ENCODE data around the gene GP1BA.

The GP1BA gene

GRCh38 chr17:4938688-4939545, 6.8 kb downstream of the GP1BA start:
- no peak for DNase-seq

DNA sequence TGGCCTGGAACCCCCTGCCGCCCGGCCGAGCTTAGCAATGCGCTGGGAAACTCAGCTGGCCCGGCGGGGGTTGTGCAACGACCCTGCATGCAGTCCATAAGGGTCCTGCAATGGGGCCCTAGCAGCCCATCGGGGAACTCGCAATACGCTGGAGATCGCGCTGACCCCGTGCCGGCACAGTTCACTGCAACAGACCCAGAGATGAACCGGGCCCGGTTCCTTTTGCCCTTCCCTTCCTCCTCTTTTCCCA, 7.4 kb downstream of the GP1BA start:
- no peak for DNase-seq

DNA sequence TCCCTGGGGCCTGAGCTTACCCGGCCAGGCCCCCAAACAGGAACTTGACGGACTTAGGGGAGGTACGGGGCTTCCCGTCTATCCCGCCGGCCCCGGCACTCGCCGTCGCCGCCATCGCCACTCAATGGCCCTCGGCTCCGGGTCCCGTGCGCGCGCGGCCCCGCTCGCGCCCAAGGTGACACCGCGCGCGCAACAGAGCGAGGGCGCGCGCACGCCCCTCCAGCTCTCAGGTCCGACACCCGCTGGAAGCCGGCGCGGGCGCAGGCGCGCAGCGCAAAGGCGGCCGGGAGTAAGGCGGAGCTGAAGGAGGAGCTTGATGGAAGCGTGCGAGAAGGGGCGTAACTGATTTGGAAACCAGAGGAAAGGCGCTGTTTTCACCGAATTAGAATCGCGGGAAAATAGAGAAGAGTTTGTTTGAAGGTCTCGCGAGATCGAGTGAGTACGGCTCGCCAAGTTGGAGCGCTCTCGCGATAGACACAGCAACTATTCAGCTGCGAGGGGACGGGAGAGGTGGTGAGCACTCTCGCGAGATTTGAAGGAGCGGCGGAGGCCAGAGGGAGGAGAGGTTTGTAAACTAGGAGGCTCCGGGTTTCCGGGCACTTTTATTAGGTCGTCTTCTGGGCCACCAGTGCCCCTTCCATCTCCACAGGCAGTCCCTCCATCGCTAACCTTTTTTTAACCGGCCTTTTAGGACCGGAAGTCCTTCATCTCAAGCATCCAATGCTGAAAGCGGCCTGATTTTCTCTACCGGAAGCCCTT, 7.9 kb downstream of the GP1BA start, which contains the start of the genes RNF167 and SLC25A11:
RNF167 (plus strand) TSS at position 473 of the 759 bp plus-strand sequence. CDS start 642 bp downstream, outside the sequence.
SLC25A11 (minus strand) TSS at position 251 of the 759 bp plus-strand sequence; CDS start at position 115, 136 bp downstream.
- peak; percentile 93 to 100 for DNase-seq

DNA sequence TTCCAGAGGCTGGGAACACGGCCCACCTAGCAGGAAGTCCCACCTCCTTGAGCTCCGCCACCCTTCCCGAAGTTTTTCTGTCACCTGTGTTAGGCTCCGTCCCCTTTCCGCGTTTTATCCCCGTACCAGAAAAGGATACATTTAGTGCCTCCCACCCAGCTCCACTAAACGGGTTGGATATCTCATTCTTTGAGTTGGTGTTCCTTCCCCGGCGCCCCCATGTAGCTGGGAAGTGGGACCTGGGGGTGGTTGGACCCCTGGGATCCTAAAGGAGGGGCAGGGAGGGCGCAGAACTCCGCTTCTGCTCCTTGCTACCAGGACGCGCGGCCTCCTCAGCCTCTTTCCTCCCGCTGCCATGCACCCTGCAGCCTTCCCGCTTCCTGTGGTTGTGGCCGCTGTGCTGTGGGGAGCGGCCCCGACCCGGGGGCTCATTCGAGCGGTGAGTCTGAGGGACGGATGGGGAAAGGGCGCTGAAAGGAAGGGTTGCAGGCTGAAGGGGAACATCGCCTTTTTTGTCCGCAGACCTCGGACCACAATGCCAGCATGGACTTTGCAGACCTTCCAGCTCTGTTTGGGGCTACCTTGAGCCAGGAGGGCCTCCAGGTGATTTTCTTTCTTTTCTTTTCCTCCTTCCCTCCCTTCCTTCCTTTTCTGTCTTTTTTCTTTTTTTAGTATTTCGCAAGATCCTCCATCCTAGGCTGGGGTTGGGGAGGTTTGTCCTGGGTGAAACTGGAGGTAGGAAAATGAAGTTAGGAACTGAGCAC, 8.7 kb downstream of the GP1BA start:
- DNase-seq, result no peak

- no peak for DNase-seq
Observed at GRCh38 chr17:4941319-4941610, 9.2 kb downstream of the GP1BA start.

DNA sequence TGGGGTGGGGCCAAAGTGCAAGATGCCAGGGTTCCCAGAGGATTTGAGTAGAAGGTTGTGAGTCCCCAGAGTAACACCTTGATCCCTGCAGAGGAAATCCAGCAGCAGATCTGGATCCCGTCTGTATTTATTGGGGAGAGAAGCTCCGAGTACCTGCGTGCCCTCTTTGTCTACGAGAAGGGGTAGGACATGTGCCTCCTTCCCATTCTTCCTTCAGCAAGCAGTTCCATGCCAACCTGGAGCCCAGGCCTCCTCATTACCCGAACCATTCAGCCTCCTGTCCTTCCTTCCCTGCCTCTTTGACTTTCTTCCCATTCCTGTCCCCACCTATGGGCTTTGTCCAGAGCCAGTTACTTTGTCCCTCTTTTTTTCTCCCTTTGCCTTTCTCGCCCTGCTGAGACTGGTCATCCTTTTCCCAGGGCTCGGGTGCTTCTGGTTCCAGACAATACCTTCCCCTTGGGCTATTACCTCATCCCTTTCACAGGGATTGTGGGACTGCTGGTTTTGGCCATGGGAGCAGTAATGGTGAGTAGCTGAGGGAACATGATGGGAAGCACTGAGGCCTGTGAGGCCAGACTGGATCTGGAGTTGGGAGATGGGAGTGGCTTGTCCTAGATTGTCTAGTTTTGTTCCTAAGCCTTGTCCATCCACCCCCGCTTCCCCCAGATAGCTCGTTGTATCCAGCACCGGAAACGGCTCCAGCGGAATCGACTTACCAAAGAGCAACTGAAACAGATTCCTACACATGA, 10.9 kb downstream of the GP1BA start:
- DNase-seq, result no peak

GRCh38 chr17:4944163-4944553, 12.1 kb downstream of the GP1BA start:
- peak in 1 of 2 donors; percentile 29 for DNase-seq

DNA sequence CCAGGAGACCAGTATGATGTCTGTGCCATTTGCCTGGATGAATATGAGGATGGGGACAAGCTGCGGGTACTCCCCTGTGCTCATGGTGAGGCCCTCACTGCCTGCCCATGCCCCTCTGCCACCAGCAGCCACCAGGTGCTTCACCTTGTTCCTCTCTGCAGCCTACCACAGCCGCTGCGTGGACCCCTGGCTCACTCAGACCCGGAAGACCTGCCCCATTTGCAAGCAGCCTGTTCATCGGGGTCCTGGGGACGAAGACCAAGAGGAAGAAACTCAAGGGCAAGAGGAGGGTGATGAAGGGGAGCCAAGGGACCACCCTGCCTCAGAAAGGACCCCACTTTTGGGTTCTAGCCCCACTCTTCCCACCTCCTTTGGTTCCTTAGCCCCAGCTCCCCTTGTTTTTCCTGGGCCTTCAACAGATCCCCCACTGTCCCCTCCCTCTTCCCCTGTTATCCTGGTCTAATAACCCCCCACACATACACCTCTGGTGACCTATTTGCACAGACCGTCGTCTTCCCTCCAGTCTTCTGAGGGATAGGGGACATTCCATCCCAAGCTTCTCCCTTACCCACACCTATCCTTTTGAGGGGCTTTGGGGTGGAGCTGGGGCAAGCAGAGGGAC, 12.6 kb downstream of the GP1BA start:
- no peak for DNase-seq

DNA sequence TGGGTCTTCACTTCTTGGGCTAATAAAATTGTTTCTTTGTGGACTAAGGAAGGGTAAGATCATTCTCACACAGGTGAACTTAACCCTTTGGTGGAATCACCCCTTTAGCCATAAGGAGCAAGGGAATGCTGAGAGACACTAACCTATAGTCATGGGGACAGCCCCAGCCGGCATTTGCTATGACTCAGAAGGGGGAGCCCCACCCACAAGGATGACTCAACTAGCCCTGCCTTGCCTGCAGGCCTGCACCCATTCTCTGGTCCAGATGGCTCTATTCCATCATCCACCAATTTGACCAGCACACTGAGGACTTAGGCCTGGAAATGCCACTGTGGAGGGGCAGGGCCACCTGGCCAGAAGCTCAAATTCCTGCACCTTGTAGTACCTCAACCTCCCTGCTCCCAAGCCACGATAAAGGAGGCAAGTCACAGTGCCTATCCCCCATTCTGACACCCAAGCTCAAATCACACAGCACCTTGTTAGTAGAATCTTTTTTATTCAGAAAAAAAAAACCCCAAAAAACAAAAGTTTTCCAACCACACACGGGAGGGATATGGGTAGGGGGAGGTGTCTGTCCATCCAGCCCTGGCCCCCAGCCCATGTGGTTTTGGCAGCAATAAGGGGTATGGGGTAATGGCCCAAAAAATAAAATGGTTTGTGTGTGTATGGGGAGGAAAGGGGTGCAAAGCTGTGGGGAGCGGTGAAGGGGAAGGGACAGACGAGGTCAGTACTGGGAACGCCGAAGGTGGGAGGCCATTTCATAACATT, 13.3 kb downstream of the GP1BA start:
- DNase-seq, result peak; percentile 41 to 46

DNA sequence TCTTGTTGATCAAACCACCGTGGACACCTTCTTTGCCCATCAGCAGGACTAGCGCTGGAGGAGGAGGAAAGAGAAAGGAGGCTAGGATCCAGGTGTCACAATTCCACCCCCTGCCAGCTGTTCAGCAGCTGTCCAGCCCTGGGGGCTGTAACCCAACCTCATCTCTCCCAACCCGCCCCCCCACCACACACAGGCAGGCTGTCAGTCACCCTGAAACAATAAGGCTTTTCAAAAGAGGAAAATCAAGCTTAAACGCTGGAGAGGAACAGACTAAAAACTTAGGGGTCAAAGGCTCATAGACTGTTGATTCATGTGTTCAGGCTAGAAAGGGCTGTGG, 13.8 kb downstream of the GP1BA start:
- DNase-seq, result no peak

DNA sequence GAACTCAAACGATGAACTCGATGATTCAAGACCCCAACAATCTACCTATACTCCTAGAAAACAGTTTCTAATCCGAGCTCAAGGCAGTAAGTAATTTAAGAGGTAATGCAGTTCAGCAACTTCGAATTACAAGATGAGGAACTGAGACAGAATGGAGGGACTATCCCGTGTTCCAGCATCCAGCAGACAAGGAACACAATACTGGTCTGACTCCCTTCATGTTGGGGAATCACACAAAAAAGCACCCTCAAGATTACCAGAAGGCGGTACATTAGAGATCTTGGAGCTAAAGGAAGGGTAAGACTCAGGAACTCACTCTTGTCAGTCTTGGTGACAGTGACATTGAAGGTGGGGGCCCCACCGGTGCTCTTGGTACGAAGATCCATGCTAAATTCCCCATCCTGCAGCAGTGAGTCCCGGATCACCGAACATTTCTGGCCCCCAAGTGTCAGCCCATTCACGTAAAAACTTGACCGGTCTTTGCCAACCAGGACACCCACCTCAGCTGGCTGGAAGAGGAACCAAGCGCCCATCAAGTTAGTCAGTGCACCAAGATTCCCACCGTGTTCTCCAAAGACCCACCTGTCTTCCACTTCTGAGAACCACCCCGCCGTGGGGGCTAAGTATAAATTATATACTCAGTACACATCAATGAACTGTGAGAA, 14.4 kb downstream of the GP1BA start:
- DNase-seq, result no peak

DNA sequence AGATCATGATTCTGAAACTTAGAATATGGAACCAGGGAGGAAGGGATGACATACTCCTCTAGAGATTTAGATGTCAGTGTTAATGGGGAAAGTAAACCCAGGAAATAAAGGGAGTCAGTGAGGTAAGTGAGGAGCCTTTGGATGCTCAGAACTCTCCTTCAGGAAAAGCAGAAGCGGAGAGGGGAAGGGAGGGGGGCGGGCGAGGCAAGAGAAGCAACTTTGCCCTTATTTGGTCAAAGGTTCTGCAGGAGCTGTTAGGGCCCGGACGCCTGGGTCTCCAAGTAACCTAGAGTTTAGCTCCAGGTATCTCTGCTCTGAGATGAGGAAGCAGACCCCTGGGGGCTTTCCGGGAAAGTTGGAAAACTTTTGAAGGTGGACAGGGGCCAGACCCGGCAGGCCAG, 14.9 kb downstream of the GP1BA start:
- DNase-seq, result no peak

DNA sequence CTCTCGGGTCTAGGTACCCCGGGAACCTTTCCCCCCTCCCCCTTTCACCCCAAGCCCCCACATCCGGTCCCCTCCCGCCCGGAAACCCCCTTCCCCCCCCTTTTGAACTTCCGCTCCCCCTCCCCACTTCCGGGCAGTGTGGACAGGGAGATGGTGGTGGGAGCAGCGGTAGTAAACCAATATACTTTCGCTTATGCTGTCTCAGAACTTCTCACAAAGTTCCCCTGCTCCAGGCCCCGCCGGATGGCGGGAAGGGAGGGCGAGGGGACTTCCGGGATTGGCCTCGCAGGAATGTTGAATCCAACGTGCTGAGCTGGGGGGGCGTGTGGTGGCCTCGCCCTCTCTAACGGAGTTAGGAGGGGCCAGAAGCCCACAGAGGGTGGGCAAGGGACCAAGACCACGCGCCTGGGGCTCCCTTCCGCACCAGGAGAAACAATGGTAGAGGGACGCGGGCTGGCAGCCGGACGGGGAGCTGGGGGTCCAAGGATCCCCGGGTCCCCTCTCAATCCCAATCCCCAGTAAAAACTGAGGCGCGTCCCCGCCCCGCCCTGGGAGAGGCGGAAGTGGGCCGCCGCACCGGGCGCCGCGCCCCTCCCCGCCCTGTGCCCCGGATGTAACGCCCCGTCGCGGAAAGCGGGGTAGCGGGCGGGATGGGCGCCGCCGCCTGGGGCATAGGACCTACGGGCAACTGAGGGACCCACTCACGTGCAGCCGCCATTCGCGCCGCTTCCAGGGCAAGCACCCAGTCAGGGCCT, 15.5 kb downstream of the GP1BA start:
- peak in 1 of 2 donors; percentile 62 for DNase-seq

DNA sequence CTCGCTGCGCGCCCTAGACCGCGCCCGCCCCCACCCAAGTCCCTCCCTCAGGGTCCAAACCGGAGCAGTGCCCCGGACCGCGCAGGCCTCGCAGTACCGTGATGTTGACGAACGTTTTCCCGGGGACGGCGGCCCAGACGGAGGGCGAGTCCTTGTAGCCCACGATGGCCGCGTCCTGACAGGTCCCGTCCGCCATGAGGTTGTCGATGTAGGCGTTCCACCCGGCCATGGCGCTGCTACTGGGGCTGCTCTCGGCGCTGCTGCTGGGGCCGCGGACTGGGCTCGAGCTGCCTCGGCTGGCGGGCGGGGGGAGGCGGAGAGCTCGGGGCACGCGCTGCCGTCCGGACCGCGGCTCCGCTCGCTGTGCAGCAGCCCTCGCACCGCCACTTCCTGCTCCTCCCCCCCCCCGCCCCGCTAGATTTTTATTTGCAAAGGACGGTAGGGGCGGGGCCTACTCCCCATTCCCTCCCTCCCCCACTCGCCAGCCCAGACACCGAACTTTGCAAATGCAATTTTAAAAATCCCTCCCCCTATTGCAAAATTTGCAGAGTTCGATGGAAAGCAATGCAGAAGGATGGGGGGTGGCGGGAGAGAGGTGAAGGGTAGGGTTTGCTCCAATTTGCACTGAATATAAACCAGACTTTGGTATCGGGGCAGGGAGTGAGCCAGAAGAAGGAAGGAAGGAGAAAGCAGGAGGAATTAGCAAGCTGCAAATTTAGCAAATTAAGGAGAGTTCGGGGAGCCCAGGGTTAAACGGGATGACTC, 16.3 kb downstream of the GP1BA start, which contains the start of gene PFN1:
PFN1 (minus strand) TSS at position 365 of the 765 bp plus-strand sequence; CDS start at position 229, 136 bp downstream.
- peak; percentile 84 to 94 for DNase-seq

DNA sequence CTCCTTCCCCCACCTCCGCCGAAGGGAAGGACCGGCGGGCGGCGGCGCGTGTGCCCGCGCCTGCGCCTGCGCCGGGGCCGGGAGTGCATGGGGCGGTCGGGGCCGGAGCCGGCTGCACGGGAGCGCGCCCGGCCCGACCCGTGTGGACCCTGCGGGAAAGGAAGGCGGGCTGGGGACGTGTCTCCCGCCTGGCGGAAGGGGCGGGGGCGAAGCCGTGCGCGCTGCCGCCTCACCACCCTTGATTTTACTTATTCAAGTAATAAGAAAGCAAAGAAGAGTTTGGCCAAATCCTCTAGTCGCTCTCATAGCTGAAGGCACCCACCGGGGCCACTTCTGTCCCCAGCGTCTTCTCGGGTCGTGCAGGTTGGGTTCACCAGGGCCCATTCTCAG, 16.8 kb downstream of the GP1BA start:
- peak in 1 of 2 donors; percentile 56 for DNase-seq

GRCh38 chr17:4949321-4950074, 17.4 kb downstream of the GP1BA start:
- DNase-seq, result peak; percentile 29 to 88

DNA sequence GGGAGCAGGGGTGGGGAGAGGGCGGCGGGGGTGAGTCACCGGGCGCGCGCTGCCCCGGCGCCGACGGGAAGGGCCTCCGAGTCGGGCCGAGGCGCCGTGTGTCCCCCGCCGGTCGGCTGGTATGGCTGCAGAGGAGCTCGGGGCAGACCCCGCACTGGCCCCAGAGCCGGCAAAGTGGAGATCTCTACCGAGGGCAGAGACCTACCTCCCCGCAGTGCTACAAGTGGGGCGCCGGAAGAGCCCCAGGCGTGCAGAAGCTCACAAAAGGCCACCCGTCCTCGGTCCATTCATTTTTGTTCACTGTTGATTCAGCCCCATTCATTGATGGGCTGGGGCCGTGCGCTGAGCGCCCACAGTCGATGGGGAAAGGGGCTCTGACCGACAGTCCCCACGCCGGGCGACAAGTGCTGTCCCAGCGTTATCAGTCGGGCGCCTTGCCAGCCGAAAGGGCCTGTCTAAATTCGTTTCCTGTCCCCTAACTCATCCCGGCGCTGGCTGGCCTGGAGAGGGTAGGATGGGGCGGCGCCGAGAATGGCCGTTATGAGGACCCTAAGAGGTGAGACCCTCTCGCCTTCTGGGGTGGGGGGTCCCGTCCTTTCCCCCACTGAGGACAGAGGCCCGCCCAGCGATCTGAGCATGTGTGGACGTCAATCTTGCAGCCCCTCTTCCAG, 18.1 kb downstream of the GP1BA start:
- no peak for DNase-seq

- DNase-seq, result no peak
Observed at GRCh38 chr17:4950746-4951204, 18.7 kb downstream of the GP1BA start, which contains the start of gene ENO3. Gene ENO3, plus strand, starts transcription at chr17:4951119. Its CDS starts 711 bp downstream, at chr17:4951830.

All from bone marrow (tissue), 2 donors.